GM19239 (cell line): ENCODE data around the gene TARBP1.
A peak's percentile ranks its signal among the peaks of the same experiment; 100 is the strongest.
"Not testable (repeated sequence)": the region's sequence is repeated elsewhere in the genome, so short reads cannot be mapped to it uniquely, and the experiment has no call there.

Experiments used
- DNase-seq: peaks from one replicate; pipeline ENCODE4 v3.0.0; 2011; ENCODE audit warnings: low spot score; ENCODE audit not compliant: insufficient read length
- FAIRE-seq: peaks from 2 replicates; lab custom pipeline; 2011; peaks lifted over from hg19 to GRCh38; lab: Jason Lieb, UNC

TARBP1 gene

GRCh38 chr1:234504969-234505768 lies 26.2 kb upstream of the TARBP1 start:
- FAIRE-seq (no peak), DNase-seq (no peak)

GRCh38 chr1:234504251-234504650 lies 25.3 kb upstream of the TARBP1 start:
- DNase-seq, FAIRE-seq: not testable (repeated sequence)

GRCh38 chr1:234503193-234504050 lies 24.4 kb upstream of the TARBP1 start:
- FAIRE-seq (no peak), DNase-seq (no peak)

- FAIRE-seq (no peak), DNase-seq (no peak)
Observed at GRCh38 chr1:234502785-234503184, 23.8 kb upstream of the TARBP1 start.

GRCh38 chr1:234500269-234500668 lies 21.3 kb upstream of the TARBP1 start:
- FAIRE-seq: peak; percentile 33

GRCh38 chr1:234499943-234500245 lies 20.9 kb upstream of the TARBP1 start:
- no peak for FAIRE-seq
- DNase-seq: no peak

More at GRCh38 chr1:234500269-234500668, 21.3 kb upstream of the TARBP1 start:
- DNase-seq: no peak

GRCh38 chr1:234499119-234499942 lies 20.4 kb upstream of the TARBP1 start:
- DNase-seq (no peak), FAIRE-seq (peak; percentile 86)

GRCh38 chr1:234498448-234499118 lies 19.6 kb upstream of the TARBP1 start:
- DNase-seq (no peak), FAIRE-seq (no peak)

GRCh38 chr1:234497589-234497988 lies 18.6 kb upstream of the TARBP1 start:
- FAIRE-seq: no peak
- DNase-seq: no peak

GRCh38 chr1:234495231-234495990 lies 16.4 kb upstream of the TARBP1 start:
- no peak for DNase-seq
- peak; percentile 85 for FAIRE-seq

- FAIRE-seq (no peak), DNase-seq (no peak)
Observed at GRCh38 chr1:234494049-234494448, 15.1 kb upstream of the TARBP1 start.

- no peak for FAIRE-seq
- DNase-seq: no peak
Observed at GRCh38 chr1:234490793-234491479, 12.0 kb upstream of the TARBP1 start.

- FAIRE-seq (no peak), DNase-seq (no peak)
Observed at GRCh38 chr1:234489698-234490077, 10.7 kb upstream of the TARBP1 start.

- DNase-seq: no peak
- no peak for FAIRE-seq
Observed at GRCh38 chr1:234489007-234489697, 10.2 kb upstream of the TARBP1 start.

- DNase-seq (no peak), FAIRE-seq (peak; percentile 78)
Observed at GRCh38 chr1:234488054-234489006, 9.4 kb upstream of the TARBP1 start.

GRCh38 chr1:234486858-234487840 lies 8.2 kb upstream of the TARBP1 start:
- DNase-seq: no peak
- FAIRE-seq: peak; percentile 31
